MM.1S (cell line): ENCODE results near the gene MAP2K4.
A peak's percentile ranks its signal among the peaks of the same experiment; 100 is the strongest.

ENCODE experiments used
- DNase-seq: peaks from one replicate; pipeline ENCODE4 v3.0.0-alpha.2; 2015
- H2AFZ ChIP-seq: fragments of 300-600 bp; sonication (generic); 2 replicates; pipeline ENCODE4 v1.6.0; 2016; ENCODE audit warnings: antibody characterized with exemption, low read length
- H3F3A ChIP-seq: fragments of 300-600 bp; sonication (generic); 2 replicates; pipeline ENCODE4 v1.6.1; 2016; ENCODE audit warnings: mild to moderate bottlenecking, antibody characterized with exemption, low read length, moderate library complexity, mixed read lengths; ENCODE audit not compliant: insufficient read depth
- H3K27ac ChIP-seq: fragments of 300-600 bp; sonication (generic); 2 replicates; pipeline ENCODE4 v1.5.1; 2016; ENCODE audit warnings: mild to moderate bottlenecking, low read length
- H3K27me3 ChIP-seq: fragments of 300-600 bp; sonication (generic); replicated peaks from 2 replicates; pipeline ENCODE4 v1.6.0; 2016; ENCODE audit warnings: low read length; ENCODE audit not compliant: insufficient read depth
- H3K36me3 ChIP-seq: fragments of 300-600 bp; sonication (generic); replicated peaks from 2 replicates; pipeline ENCODE4 v1.6.1; 2016; ENCODE audit warnings: mild to moderate bottlenecking, low read length, mixed read lengths; ENCODE audit not compliant: insufficient read depth
- H3K4me1 ChIP-seq: fragments of 300-600 bp; sonication (generic); 2 replicates; pipeline ENCODE4 v1.6.1; 2016; ENCODE audit warnings: low read length, mixed read lengths
- H3K4me2 ChIP-seq: fragments of 300-600 bp; sonication (generic); 2 replicates; pipeline ENCODE4 v1.6.0; 2016; ENCODE audit warnings: low read depth, low read length
- H3K4me3 ChIP-seq: fragments of 300-600 bp; sonication (generic); 2 replicates; pipeline ENCODE4 v1.5.1; 2016; ENCODE audit warnings: low read length, mixed read lengths
- H3K79me2 ChIP-seq: fragments of 300-600 bp; sonication (generic); 2 replicates; pipeline ENCODE4 v1.6.1; 2016; ENCODE audit warnings: mixed run types, low read length, mixed read lengths
- H3K9ac ChIP-seq: fragments of 300-600 bp; sonication (generic); 2 replicates; pipeline ENCODE4 v1.6.1; 2016; ENCODE audit warnings: low read length, mixed read lengths
- H3K9me2 ChIP-seq: fragments of 300-600 bp; sonication (generic); replicated peaks from 2 replicates; pipeline ENCODE4 v1.6.1; 2016; ENCODE audit warnings: mild to moderate bottlenecking, low read length, mixed read lengths; ENCODE audit not compliant: insufficient read depth
- H3K9me3 ChIP-seq: fragments of 300-600 bp; sonication (generic); replicated peaks from 2 replicates; pipeline ENCODE4 v1.6.1; 2016; ENCODE audit warnings: mild to moderate bottlenecking, low read length, mixed read lengths; ENCODE audit not compliant: insufficient read depth
- H4K20me1 ChIP-seq: fragments of 300-600 bp; sonication (generic); 2 replicates; pipeline ENCODE4 v1.6.1; 2016; ENCODE audit warnings: mild to moderate bottlenecking, low read length, moderate library complexity, mixed read lengths; ENCODE audit not compliant: insufficient read depth
- EZH2 ChIP-seq: fragments of 300-600 bp; sonication (generic); optimal IDR thresholded peaks from 2 replicates; pipeline ENCODE3; 2017; ENCODE audit warnings: low read depth, mild to moderate bottlenecking, antibody characterized with exemption, low read length, mixed read lengths
- EZH2phosphoT487 ChIP-seq: fragments of 300-600 bp; sonication (generic); IDR thresholded peaks from 2 replicates; pipeline ENCODE4 v1.6.1; 2018; ENCODE audit warnings: antibody characterized with exemption, low read length
- TF ChIP-seq, protein P1 (sequence below): fragments of 300-600 bp; sonication (generic); IDR thresholded peaks from 2 replicates; pipeline ENCODE4 v1.5.1; 2016; ENCODE audit warnings: antibody characterized with exemption, low read length, mixed read lengths

The MAP2K4 gene

GRCh38 chr17:12021623-12022140 is 1.0 kb downstream of the MAP2K4 start:
- peaks cover 53% of the 10 kb centered on the region for H3K79me2 ChIP-seq
- H3K9me3 ChIP-seq = no peaks in the 10 kb centered on the region
- H3K4me1 ChIP-seq = 0 out of 2 replicates have a peak, but pooled peaks cover 6% of the 10 kb centered on the region
- peak overlapping the region; percentile 68 for H3K4me3 ChIP-seq
- TF ChIP-seq EZH2 (no peak), EZH2phosphoT487 (no peak)
- peak overlapping the region; percentile 57; the same call in 1 of the 2 replicates for H3K9ac ChIP-seq
- H3K27ac ChIP-seq = no peak overlapping the region
- no peaks in the 10 kb centered on the region for H3K9me2 ChIP-seq
- H3K27me3 ChIP-seq = 0 out of 2 replicates have a peak, but pooled peaks cover 8% of the 10 kb centered on the region
- 0 out of 2 replicates have a peak, but pooled peaks cover 16% of the 10 kb centered on the region for H4K20me1 ChIP-seq
- H3F3A ChIP-seq = no peaks in the 10 kb centered on the region
- H3K36me3 ChIP-seq = no peaks in the 10 kb centered on the region
- 0 out of 2 replicates have a peak overlapping the region, but pooled peaks have one; percentile 36 for H2AFZ ChIP-seq
- DNase-seq = no peak
- H3K4me2 ChIP-seq = peak overlapping the region; percentile 71

GRCh38 chr17:12022310-12022709 is 1.6 kb downstream of the MAP2K4 start:
- H3K4me2 ChIP-seq = peak overlapping the region; percentile 71; the same call in 1 of the 2 replicates
- no peak for TF ChIP-seq EZH2phosphoT487
- TF ChIP-seq EZH2 = no peak
- TF ChIP-seq, protein P1, sequence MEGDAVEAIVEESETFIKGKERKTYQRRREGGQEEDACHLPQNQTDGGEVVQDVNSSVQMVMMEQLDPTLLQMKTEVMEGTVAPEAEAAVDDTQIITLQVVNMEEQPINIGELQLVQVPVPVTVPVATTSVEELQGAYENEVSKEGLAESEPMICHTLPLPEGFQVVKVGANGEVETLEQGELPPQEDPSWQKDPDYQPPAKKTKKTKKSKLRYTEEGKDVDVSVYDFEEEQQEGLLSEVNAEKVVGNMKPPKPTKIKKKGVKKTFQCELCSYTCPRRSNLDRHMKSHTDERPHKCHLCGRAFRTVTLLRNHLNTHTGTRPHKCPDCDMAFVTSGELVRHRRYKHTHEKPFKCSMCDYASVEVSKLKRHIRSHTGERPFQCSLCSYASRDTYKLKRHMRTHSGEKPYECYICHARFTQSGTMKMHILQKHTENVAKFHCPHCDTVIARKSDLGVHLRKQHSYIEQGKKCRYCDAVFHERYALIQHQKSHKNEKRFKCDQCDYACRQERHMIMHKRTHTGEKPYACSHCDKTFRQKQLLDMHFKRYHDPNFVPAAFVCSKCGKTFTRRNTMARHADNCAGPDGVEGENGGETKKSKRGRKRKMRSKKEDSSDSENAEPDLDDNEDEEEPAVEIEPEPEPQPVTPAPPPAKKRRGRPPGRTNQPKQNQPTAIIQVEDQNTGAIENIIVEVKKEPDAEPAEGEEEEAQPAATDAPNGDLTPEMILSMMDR = no peak
- peaks cover 60% of the 10 kb centered on the region for H3K79me2 ChIP-seq
- 0 out of 2 replicates have a peak, but pooled peaks cover 8% of the 10 kb centered on the region for H3K27me3 ChIP-seq
- H3K9ac ChIP-seq = no peak overlapping the region
- H3K4me3 ChIP-seq = no peak overlapping the region
- DNase-seq = no peak
- no peak overlapping the region for H3K27ac ChIP-seq
- no peak overlapping the region for H2AFZ ChIP-seq
- 0 out of 2 replicates have a peak, but pooled peaks cover 6% of the 10 kb centered on the region for H3K4me1 ChIP-seq
- H3F3A ChIP-seq = no peaks in the 10 kb centered on the region
- no peaks in the 10 kb centered on the region for H3K9me2 ChIP-seq
- no peaks in the 10 kb centered on the region for H3K9me3 ChIP-seq
- H4K20me1 ChIP-seq = 0 out of 2 replicates have a peak, but pooled peaks cover 16% of the 10 kb centered on the region
- no peaks in the 10 kb centered on the region for H3K36me3 ChIP-seq

- H3F3A ChIP-seq = no peaks in the 10 kb centered on the region
- no peak for DNase-seq
- peaks cover 76% of the 10 kb centered on the region for H3K79me2 ChIP-seq
- no peak overlapping the region for H2AFZ ChIP-seq
- H3K27ac ChIP-seq = no peak overlapping the region
- H3K9me3 ChIP-seq = no peaks in the 10 kb centered on the region
- no peak overlapping the region for H3K4me3 ChIP-seq
- H4K20me1 ChIP-seq = 0 out of 2 replicates have a peak, but pooled peaks cover 16% of the 10 kb centered on the region
- H3K4me2 ChIP-seq = no peak overlapping the region
- H3K9ac ChIP-seq = no peak overlapping the region
- H3K9me2 ChIP-seq = no peaks in the 10 kb centered on the region
- 0 out of 2 replicates have a peak, but pooled peaks cover 6% of the 10 kb centered on the region for H3K4me1 ChIP-seq
- TF ChIP-seq EZH2 (no peak), EZH2phosphoT487 (no peak)
- TF ChIP-seq, protein P1 = no peak
- H3K36me3 ChIP-seq = no peaks in the 10 kb centered on the region
- 0 out of 2 replicates have a peak, but pooled peaks cover 8% of the 10 kb centered on the region for H3K27me3 ChIP-seq
These were observed 3.6 kb downstream of the MAP2K4 start for GRCh38 chr17:12024327-12024726.

GRCh38 chr17:12027658-12028057 is 7.0 kb downstream of the MAP2K4 start:
- Histone ChIP-seq H3K4me1 (no peaks in the 10 kb centered on the region), H3K9me3 (no peaks in the 10 kb centered on the region), H3K4me2 (no peak overlapping the region), H3F3A (no peaks in the 10 kb centered on the region), H4K20me1 (0 out of 2 replicates have a peak, but pooled peaks cover 10% of the 10 kb centered on the region), H3K27ac (no peak overlapping the region), H3K79me2 (peaks cover 76% of the 10 kb centered on the region), H3K4me3 (no peak overlapping the region), H3K9me2 (no peaks in the 10 kb centered on the region), H3K9ac (no peak overlapping the region), H3K27me3 (no peaks in the 10 kb centered on the region), H2AFZ (no peak overlapping the region), H3K36me3 (no peaks in the 10 kb centered on the region)
- TF ChIP-seq, protein P1 = no peak
- TF ChIP-seq EZH2phosphoT487 (no peak), EZH2 (no peak)
- no peak for DNase-seq
